ENCODE data around the gene THADA.
A peak's percentile ranks its signal among the peaks of the same experiment; 100 is the strongest.
"Not testable (repeated sequence)": the region's sequence is repeated elsewhere in the genome, so short reads cannot be mapped to it uniquely, and the experiment has no call there.

The THADA gene

DNA sequence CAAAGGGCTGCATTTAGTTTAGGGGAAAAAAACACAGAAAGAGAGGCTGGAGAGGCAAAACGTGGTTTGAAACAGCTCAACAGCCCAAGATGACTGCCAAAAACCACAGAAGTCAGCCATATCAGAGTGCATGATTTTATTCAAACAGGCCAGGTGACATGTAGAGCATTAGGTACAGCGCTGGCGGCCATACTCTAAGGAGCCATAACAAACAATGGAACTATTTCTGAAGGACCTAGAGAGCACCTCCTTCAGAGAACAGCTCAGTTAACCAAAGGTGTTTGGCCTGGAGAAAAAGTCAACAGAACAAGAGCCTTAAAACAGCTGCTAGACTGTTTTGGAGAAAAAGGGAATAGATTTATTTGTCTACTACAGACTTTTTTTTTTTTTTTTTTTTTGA lies 2.6 kb downstream of the THADA start:
- no peak for FAIRE-seq

DNA sequence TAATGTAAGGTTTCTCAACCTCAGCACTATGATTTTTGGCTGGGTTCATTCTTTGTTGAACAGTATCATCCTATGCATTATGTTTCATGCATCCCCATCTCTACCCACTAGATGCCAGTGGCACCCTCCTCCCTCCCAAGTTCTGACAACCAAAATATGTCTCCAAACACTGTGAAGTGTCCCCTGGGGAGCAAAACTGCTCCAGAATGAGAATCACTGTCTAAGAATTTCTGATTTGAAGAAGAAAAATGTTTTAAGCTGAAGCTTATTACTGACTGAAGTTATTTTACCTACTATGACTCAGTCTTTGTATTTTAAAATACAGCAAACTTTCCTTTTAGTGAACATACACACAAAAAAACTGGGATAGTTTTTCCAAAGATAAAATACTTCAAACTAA lies 3.4 kb downstream of the THADA start:
- no peak for FAIRE-seq

GRCh38 chr2:43585708-43586107 lies 10.1 kb downstream of the THADA start:
- no peak for FAIRE-seq

DNA sequence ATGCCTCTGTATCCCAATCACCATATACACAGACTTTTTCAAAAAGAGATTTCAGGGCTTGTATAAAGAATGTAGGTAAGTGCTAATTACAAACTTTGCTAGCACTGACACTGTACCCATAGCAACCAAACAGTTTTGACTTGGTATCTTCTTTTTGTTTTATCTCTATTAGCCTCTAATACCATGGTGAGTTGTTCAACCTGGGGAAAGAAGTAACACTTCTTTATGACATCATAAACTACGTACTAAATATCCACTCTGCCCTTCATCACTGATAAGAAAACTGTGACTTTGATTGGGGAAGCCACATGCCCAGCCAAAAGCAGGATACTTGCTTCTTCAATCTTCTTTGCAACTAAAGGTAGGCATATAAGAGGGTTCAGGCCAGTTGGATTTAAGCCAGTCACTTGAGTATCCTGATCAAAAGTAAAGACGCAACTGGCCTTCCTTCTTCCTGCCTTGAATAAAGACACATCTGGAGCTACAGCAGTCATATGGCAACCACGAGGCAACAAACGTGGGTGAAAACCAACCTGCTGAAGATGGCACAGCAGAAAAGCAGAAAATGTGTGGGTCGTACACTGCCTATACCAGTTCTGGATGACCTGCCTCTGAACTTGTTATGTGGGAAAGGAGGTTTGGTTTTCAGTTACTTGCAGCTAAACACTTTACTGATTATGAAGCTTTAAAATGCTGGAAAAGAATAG lies 16.4 kb downstream of the THADA start:
- FAIRE-seq, result no peak

DNA sequence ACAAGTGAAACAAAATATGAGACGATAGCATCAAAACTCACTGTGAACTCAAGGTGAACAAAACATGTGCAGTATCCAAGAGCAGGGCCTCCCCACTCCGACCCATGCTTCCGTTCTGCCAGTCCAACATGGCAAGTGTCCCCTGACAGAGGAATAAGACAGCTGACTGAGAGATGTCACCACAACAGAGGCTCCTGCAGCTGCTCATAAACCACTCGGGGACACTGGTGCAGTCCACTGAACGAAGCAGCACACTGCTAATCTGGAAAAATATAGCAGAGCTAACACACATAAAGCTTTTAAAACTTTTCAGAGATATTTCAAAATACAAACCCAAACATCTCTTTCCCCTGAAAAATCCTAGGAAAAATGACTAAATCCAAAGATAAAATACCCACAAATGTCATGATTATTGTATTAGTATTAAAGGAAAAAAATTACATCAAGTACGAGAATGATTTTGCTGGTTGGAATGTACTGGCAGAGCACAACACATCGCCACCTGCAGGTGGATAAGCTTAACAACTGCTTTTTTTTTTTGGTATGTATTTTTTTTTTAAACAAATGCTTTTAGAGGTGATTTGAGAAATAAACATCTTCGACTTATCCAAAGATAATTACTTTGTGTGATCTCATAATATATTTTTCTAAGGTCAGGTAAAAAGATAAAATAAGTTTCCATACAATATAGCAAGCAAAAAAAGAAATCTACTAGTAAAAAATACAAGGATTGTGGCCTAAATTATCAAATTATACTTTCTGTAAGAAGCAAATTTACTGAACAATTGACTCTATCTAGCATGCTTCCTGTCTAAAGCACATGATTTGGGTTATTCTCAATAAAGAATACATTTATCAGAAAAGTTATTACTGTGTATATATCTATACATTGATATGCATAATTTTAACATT lies 18.6 kb downstream of the THADA start:
- FAIRE-seq, result peak; percentile 49

GRCh38 chr2:43572244-43572643 lies 23.6 kb downstream of the THADA start:
- no peak for FAIRE-seq

DNA sequence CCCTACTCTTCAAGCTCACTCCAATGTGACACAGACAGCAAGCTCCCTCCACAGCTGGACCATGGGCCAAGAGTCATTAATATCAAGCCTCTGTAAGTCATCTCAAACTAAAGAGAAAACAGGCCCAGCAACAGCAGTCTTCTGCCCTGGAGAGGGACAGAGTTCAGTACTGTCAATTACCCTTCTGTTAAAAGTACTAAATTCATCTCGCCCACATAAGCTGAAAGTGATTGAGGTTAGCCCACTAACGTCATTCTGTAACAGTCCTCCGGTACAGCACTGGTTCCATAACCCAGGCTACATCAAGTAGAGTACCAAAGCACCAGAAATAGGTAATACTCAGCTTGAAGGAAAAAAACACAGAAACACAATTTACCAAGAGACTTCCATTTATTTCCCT lies 25.9 kb downstream of the THADA start:
- no peak for FAIRE-seq

DNA sequence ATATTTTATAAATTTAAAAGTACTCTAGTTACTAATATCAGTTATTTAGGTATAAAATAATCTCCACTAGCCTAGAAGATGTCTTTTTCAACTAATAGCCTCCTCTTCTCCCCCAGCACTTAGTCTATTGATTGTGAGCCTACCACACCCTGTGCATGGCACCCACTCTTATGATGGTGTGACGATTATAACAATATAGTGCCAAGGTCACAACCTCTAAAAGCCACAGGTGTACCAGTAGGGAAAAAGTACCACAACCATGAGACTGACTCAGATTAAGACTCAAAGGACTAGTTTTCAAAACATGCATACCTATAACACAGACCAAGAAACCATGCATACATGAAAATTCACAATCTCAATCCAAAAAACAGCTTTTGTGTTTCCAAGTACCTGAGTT lies 27.6 kb downstream of the THADA start:
- no peak for FAIRE-seq

DNA sequence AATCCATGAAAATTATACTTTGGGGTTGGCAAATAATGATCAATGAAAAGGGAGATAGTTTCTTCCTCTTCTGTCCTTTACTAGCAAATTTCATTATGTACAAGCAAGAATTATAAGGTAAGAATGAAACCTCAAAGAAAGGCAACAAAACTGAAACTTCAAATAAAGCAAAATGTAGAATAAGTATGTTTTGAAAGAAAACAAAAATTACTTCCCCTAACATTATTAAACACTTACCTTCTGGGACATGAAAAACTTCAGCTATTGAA lies 29.4 kb downstream of the THADA start:
- no peak for FAIRE-seq

DNA sequence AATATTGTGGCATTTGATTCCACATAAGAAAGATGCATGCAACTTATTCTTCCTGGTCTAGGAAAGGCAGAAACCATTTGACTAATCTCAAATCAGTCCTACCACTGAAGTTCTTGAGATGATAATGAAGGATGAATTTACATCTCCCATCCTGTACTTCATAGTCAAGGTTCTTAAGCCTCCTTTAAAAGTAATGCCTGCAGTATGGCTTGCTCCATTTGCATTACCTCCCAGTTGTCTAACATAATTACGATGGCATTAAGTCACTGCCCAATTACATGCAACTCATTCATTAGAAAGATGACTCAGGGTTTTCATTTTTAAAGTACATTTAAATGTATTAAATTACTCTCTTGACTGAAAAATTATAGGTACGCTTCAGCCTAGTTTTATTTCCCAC lies 32.2 kb downstream of the THADA start:
- no peak for FAIRE-seq

GRCh38 chr2:43560231-43560547 lies 35.6 kb downstream of the THADA start:
- no peak for FAIRE-seq

DNA sequence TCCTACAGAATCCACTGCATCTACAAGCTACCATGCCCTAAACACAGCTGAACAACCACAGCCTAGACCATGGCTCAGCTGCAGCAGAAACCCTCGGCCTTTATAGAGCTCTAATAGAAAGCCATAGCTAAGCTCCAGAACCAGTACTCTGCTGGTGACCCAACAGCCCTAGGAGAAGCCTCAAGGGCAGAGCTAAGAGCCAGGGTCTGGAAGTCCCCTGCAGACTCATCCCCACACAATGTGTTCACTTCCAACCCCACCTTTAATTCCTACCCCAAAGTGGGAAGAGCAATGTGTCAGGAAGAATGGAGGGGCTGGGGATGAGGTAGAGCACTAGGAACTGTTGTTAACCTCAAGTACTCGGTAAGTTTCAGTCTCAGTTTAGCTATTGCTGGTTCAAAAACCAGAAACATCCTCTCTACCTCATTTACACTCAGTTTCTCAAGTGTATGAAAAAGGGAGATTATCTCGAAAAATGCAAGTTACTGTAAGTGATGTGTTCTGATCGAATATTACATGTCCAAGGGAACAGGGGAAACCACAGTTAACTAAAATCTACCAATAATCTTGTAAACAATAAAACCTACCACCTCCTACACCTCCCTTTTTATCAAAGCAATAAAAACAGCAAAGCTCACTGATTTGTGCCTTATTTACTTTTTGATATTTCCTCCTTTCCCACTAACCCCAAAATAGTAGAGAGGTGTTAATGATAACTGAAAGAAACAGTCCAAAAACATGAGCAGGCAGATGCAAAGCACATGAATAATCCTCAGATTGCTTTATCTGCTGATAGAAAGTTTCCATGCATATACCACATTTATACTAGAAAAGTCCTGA lies 36.2 kb downstream of the THADA start:
- no peak for FAIRE-seq

DNA sequence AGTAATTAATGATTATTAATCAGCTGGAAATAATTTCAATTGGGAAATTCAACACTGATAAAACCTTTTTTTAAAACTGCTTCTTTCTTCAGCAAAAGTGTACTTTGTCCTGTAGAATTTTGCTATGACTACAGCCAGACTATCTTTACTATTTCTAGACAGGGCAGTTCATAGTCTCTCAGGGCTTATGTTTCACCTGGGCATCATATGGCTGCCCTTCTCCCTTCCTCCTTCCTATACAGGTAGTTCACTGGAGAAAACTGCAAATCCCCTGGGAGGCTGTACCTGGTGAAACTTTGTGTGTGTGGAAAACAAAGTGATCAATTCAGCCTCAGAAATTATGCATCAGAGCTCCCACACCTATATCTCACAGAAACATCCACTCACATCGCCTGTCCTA lies 38.6 kb downstream of the THADA start:
- FAIRE-seq, result no peak

GRCh38 chr2:43556256-43556655 lies 39.6 kb downstream of the THADA start:
- FAIRE-seq, result no peak

GRCh38 chr2:43553341-43553855 lies 42.4 kb downstream of the THADA start:
- FAIRE-seq, result no peak

DNA sequence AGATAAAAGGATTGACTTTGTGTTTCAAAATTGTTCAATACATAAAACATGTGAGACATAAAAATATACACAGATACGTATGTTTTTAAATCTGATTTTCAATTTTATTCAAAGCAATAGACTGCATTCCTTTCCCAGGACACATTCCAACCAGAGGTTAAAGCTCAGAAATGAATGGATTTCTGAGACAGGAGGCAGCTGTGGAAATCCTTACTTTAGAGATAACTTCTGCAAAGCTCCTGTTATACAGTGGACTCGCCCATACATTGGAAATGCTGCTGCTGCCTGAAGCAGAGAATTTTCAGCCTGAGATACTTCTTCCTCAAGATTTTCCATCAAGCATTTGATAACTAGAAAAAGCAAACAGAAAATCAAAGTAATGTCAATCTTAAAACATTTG lies 43.8 kb downstream of the THADA start:
- FAIRE-seq, result no peak

- not testable (repeated sequence) for FAIRE-seq
Observed at GRCh38 chr2:43548381-43548780, 47.5 kb downstream of the THADA start.

DNA sequence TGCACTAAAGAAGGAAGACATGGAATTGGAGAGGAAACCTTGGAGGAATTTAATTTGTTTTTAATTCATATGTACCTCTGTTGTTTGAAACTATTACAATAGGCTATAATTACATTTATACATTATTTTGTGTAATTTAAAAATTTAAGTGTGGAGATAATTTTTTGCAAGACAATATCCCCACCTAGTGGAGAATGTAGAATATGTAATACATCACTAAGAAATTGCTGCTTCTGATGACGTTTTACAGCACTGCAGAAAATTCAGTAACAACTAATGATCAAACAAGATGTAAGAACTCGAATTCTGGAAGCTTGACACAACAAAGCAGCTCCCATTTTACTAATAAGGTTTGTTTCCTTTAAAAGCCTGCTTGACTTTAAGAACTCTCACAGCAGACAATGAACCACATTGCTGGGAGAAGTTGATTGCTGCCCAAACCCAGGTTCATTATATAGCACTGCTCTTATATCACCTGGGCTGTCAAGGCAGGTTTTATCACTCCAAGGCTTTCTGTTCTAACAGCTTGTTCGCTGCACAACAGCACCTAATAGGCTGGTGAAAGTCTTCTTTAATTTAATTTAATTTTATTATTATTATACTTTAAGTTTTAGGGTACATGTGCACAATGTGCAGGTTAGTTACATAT lies 53.4 kb downstream of the THADA start:
- FAIRE-seq, result peak; percentile 78

DNA sequence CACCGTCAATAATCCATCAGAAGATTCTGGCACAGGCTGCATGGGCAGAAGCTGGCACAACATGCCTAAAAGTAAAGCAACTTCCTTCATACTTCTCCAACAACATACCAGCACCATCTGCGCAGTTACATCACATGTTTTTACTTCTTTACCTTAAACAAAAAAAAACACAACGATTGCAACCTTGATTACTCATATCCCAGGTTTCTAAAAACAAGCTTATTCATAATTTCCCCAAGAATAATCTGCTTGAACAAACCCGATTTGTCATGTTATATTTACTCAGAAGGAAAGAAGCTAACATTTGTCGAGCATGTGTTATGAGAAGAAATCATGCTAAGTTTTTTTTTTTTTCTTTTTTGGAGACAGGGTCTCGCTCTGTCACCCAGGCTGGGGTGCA lies 54.7 kb downstream of the THADA start:
- no peak for FAIRE-seq

DNA sequence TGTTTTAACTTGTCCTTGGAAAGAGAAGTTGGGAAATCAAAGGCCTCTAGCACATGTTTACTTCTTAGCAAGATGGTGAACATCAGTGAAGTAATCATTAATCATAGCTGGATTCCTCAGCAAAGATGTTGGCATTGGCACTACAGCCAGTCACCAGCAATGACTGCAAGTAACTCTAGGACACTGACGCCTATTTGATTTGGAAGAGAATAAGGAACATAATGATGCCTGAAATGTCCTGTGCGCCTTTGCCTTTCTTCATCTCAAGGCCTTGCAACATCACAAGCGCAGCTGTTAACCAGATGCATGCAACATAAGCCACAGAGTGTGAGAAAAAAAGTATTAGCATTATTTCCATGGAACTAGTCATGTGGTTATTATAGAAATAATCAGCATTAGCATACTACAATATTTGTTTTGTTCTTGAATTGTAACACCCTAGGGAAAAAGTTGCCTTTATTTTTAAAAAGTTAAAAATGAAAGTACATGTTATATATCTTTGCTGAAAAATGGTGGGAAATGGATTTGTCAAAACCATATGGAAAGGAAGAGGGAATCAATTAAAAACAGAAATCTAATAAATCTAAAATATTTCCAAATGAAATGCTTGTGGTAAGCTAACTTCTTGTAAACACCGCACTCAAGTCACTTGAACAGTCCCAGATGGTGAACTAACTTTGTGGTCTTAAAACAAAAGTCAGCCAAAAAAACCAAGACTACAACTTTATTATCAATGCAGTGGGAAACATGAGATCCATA lies 55.6 kb downstream of the THADA start:
- no peak for FAIRE-seq

- no peak for FAIRE-seq
Observed at GRCh38 chr2:43539436-43539835, 56.4 kb downstream of the THADA start.

- no peak for FAIRE-seq
Observed at GRCh38 chr2:43538034-43538670, 57.7 kb downstream of the THADA start.

Data from colon (tissue), 2 donors.